ENCODE data around the gene CCL7. TPM values are rescaled to one million over a fixed set of nuclear protein-coding genes. Genes with fewer than 3 reads are reported as not detected.

CCL7 gene
- total RNA-seq, 4 donors from 2014 or later = not detected

DNA sequence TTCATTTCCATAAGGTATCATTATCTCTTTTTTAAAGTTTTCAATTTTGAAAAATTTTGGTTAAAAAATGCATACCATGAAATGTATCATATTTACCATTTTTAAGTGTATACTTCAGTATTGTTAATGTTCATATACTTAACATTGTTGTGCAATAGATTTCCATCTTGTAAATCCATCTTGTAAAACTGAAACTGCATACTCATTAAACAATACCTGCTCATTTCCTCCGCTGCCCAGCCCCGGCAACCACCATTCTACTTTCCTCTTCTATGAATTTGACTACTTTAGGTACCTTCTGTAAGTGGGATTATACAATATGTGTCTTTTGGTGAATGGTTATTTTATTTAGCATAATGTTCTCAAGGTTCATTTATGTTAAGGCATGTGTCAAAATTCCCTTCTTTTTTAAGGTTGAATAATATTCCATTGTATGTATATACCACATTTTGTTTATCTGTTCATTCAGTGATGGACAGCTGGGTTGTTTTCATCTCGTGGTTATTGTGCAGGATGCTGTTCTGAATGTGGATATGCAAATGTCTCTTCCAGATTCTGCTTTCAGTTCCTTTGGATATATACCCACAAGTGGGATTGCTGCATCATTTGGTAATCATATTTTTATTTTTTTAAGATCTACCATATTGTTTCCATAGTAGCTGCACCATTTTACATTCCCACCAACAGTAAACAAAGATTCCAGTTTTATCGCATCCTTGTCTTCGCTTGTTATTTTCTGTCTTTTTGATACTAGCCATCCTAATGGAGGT is 8.3 kb upstream of the CCL7 start:
- TF ChIP-seq, protein P1, sequence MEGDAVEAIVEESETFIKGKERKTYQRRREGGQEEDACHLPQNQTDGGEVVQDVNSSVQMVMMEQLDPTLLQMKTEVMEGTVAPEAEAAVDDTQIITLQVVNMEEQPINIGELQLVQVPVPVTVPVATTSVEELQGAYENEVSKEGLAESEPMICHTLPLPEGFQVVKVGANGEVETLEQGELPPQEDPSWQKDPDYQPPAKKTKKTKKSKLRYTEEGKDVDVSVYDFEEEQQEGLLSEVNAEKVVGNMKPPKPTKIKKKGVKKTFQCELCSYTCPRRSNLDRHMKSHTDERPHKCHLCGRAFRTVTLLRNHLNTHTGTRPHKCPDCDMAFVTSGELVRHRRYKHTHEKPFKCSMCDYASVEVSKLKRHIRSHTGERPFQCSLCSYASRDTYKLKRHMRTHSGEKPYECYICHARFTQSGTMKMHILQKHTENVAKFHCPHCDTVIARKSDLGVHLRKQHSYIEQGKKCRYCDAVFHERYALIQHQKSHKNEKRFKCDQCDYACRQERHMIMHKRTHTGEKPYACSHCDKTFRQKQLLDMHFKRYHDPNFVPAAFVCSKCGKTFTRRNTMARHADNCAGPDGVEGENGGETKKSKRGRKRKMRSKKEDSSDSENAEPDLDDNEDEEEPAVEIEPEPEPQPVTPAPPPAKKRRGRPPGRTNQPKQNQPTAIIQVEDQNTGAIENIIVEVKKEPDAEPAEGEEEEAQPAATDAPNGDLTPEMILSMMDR (IDR thresholded peaks at IDR 0.05) = no peak
- no peak for TF ChIP-seq POLR2A (IDR thresholded peaks at IDR 0.05)
- H3K27me3 ChIP-seq = no peaks in the 10 kb centered on the region
- H3K4me1 ChIP-seq = no peaks in the 10 kb centered on the region
- H3K4me3 ChIP-seq = no peak overlapping the region
- no peaks in the 10 kb centered on the region for H3K9me3 ChIP-seq
- DNase-seq = no peak
- no peak overlapping the region for H3K27ac ChIP-seq
- H3K36me3 ChIP-seq = no peaks in the 10 kb centered on the region

DNA sequence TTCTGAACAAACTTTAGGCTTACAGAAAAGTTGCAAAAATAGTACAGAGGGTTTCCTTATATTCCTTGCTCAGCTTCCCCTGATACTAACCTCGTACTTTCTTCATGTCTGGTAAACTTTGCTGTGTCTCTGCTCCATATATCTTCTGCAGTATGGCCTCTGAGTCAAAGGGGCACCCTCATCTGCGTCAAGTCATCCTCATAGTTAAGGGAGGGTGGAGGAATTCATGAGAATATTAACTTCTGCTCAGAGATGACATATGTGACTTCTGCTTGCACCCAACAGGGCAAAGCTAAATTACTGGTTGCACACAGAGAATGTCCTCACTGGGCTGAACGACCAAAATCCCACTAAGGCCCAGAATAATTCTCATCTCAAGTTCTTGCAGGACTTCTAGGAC is 4.3 kb upstream of the CCL7 start:
- Histone ChIP-seq H3K36me3 (no peaks in the 10 kb centered on the region), H3K4me3 (no peak overlapping the region), H3K4me1 (no peaks in the 10 kb centered on the region), H3K9me3 (no peaks in the 10 kb centered on the region), H3K27me3 (no peaks in the 10 kb centered on the region), H3K27ac (no peak overlapping the region)
- TF ChIP-seq POLR2A (IDR thresholded peaks at IDR 0.05) = no peak
- TF ChIP-seq, protein P1 (IDR thresholded peaks at IDR 0.05) = no peak
- DNase-seq = no peak

DNA sequence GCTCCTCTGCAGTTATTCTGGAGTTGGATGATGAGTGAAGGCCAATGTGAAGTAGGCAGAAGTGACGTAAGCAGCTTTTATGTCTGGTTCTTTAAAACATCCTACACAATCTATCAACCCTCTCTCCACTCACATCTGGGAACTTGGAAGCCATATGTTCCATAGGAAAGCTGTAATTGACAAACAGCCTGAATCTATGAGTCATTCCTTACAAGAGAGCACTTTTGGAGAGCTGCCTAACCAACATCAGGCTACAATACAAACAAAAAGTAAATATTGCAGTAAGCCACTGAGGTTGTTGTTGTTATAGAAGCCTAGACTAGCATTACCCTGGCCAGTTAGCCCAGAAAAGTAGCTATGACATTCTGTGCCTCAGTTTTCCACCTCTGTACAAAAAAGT is 5.9 kb downstream of the CCL7 start:
- no peak for TF ChIP-seq POLR2A (IDR thresholded peaks at IDR 0.05)
- TF ChIP-seq, protein P1 (IDR thresholded peaks at IDR 0.05) = no peak
- no peak overlapping the region for H3K27ac ChIP-seq
- H3K27me3 ChIP-seq = no peaks in the 10 kb centered on the region
- no peaks in the 10 kb centered on the region for H3K4me1 ChIP-seq
- H3K4me3 ChIP-seq = no peak overlapping the region
- H3K36me3 ChIP-seq = no peaks in the 10 kb centered on the region
- DNase-seq = no peak
- no peaks in the 10 kb centered on the region for H3K9me3 ChIP-seq

DNA sequence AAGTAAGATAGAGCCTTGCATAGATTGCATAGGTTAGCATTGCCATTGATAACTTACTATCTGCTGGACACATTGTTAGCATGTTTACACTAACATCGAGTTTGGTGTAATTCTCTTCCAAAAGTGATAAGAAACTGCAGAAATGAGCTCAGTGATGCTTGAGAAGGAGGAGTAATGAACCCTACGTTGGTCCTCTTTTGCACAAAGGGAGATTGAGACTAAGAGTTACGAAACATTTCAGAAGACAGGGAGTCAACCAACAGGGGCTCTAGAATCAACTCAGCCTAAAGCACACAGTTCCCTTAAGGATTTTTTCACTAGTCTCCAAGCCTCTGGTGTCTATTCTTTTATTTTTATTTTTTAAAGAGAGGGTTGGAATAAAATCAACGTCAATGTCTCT is 6.8 kb downstream of the CCL7 start:
- Histone ChIP-seq H3K9me3 (no peaks in the 10 kb centered on the region), H3K27ac (no peak overlapping the region), H3K4me1 (no peaks in the 10 kb centered on the region), H3K27me3 (no peaks in the 10 kb centered on the region), H3K36me3 (no peaks in the 10 kb centered on the region), H3K4me3 (no peak overlapping the region)
- TF ChIP-seq, protein P1 (IDR thresholded peaks at IDR 0.05) = no peak
- no peak for TF ChIP-seq POLR2A (IDR thresholded peaks at IDR 0.05)
- DNase-seq = no peak

DNA sequence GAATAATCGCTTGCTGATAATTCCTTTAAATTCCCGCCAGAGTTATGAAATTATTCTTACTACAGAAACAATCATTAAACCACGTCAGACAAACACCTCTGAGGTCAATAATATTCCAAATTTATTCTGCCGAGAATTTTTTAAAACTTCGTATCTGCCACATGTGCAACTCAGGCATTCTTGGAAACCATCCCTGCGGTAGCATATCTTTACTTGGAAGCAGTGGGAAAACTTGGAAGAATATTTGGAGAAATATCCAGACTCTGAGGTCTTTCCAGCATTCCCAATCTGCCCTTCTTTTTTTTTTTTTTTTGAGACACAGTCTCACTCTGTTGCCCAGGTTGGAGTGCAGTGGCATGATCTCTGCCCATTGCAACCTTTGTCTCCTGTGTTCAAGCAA is 13.6 kb downstream of the CCL7 start:
- Histone ChIP-seq H3K27ac (no peak overlapping the region), H3K4me1 (no peaks in the 10 kb centered on the region), H3K4me3 (no peak overlapping the region), H3K9me3 (no peaks in the 10 kb centered on the region), H3K27me3 (no peaks in the 10 kb centered on the region), H3K36me3 (no peaks in the 10 kb centered on the region)
- TF ChIP-seq, protein P1 (IDR thresholded peaks at IDR 0.05) = no peak
- no peak for TF ChIP-seq POLR2A (IDR thresholded peaks at IDR 0.05)
- no peak for DNase-seq
